PC-9 (cell line): ENCODE measurements around the gene SARS1.

ENCODE experiments used
- EZH2 ChIP-seq: fragments of 200-600 bp; sonication (generic); IDR thresholded peaks from 2 replicates; pipeline ENCODE4 v1.8.0; 2017; ENCODE audit warnings: antibody characterized with exemption, low read depth
- TF ChIP-seq, protein P1 (sequence below): fragments of 200-600 bp; sonication (generic); conservative IDR thresholded peaks from 2 replicates; pipeline ENCODE4 v1.6.1; 2017; ENCODE audit warnings: mixed run types, antibody characterized with exemption, mild to moderate bottlenecking, moderate library complexity

DNA sequence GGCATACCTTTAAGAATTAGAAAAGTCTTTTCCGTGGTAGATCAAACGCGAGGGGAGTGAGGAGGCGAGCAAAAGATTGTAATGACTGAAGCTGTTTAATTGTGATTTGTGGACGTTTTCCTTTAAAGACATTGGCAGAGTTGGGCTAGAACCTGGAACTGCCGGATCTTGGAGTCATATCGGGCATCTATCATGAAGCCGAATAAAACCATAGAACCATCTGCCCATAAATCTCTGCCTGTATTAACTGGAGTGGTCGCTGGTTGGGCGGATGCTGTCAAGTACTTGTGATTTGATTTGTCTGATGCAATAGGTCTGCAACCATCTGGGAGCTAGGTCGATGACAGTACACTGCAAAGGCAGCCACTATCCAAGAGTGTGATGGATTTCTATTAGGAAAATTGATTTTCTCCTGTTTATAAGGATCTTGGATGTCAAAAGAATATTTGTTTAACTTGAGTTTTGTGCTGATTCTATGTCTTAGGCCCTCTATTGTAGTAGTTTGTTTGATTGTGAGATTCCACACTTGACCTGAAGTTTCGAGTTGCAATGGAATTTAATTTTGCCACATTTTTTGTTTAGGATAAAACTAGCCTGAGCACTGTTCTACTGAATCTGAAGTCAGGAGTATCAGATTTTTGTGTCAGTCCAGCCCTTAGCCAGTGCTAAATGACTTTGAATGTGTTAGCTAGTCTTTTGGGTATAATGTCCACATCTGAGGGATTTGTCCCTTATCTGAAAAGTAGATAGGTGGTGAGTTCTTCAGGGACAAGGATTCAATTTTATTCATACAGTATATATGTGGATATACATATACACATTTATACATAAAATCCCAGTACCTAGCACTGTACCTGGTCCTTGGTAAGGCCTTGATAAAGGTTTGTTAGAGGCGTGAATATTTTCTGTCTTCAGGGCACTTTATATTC lies 1.2 kb downstream of the SARS1 start:
- TF ChIP-seq, protein P1, sequence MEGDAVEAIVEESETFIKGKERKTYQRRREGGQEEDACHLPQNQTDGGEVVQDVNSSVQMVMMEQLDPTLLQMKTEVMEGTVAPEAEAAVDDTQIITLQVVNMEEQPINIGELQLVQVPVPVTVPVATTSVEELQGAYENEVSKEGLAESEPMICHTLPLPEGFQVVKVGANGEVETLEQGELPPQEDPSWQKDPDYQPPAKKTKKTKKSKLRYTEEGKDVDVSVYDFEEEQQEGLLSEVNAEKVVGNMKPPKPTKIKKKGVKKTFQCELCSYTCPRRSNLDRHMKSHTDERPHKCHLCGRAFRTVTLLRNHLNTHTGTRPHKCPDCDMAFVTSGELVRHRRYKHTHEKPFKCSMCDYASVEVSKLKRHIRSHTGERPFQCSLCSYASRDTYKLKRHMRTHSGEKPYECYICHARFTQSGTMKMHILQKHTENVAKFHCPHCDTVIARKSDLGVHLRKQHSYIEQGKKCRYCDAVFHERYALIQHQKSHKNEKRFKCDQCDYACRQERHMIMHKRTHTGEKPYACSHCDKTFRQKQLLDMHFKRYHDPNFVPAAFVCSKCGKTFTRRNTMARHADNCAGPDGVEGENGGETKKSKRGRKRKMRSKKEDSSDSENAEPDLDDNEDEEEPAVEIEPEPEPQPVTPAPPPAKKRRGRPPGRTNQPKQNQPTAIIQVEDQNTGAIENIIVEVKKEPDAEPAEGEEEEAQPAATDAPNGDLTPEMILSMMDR, result no peak
- no peak for TF ChIP-seq EZH2
